Psoas muscle (tissue), 8 donors: Measurements from ENCODE around the gene CCNJ. TPM values are rescaled to one million over a fixed set of nuclear protein-coding genes. Genes with fewer than 3 reads are reported as not detected.

Source experiments
- ATAC-seq, 4 donors: fragments of 200-7000 bp; cut with Tn5 transposase; one replicate each; pipeline ENCODE4 v1.9.1; 2020; ENCODE audit warnings: moderate library complexity in 3 of 4, mild to moderate bottlenecking in 2 of 4
- DNase-seq, 2 donors: peaks; one replicate each; pipeline ENCODE4 v3.0.0-alpha.2; 2020
- H3K27ac ChIP-seq: fragments of 200-600 bp; one replicate; pipeline ENCODE4 v1.8.0; 2022
- H3K27me3 ChIP-seq, 3 donors: fragments of 200-600 bp in 1 of 3; one replicate each; pipeline versions ENCODE4 v1.6.1 to v1.8.0; 2013 to 2022; ENCODE audit warnings: low read length in 2 of 3, mild to moderate bottlenecking in 2 of 3, moderate library complexity in 1 of 3; ENCODE audit not compliant: insufficient read depth in 3 of 3
- H3K36me3 ChIP-seq, 2 donors: fragments of 200-600 bp in 1 of 2; one replicate each; pipeline versions ENCODE4 v1.6.1 to v1.8.0; 2013 to 2022; ENCODE audit warnings: low read depth in 1 of 2, mild to moderate bottlenecking in 1 of 2, moderate library complexity in 1 of 2; ENCODE audit not compliant: insufficient read depth in 1 of 2
- H3K4me1 ChIP-seq: fragments of 200-600 bp; one replicate; pipeline ENCODE4 v1.8.0; 2022
- H3K4me3 ChIP-seq: fragments of 200-600 bp; one replicate; pipeline ENCODE4 v1.8.0; 2022; ENCODE audit warnings: mild to moderate bottlenecking
- H3K9me3 ChIP-seq: fragments of 200-600 bp; one replicate; pipeline ENCODE4 v1.8.0; 2022
- CTCF ChIP-seq: fragments of 200-600 bp; IDR thresholded peaks from one replicate; pipeline ENCODE4 v1.8.0; 2022; ENCODE audit warnings: antibody characterized with exemption
- WGBS, 3 donors: extraction: QIAGEN DNeasy Blood & Tissue Kit; methylation state at CpG; one replicate each; pipeline versions ENCODE4 v1.1.6 to v1.1.7; 2013; 5-methylcytosine and 5-hydroxymethylcytosine counted together
- intact Hi-C, 2 donors: fragments of 100-400 bp; cut with DNase I; formaldehyde crosslinking; loops; one replicate each; pipeline versions ENCODE4 v1.11.0 to v1.14.2; 2022
- polyA plus RNA-seq, 3 donors: library from polyadenylated mRNA; stranded (reverse); fragments of 200-250 nt; gene quantifications; one replicate each; pipeline ENCODE4 v1.2.3, GENCODE V29; 2013
- total RNA-seq, 4 donors: library from RNA; stranded (reverse); fragmentation: NEBNext Ultra II Directional in 2 of 4; extraction: Animal tissue kit (Norgen Biotek cat#: 25700) in 2 of 4; gene quantifications; one replicate each; pipeline versions ENCODE4 v1.2.1 to v1.2.4, GENCODE V29; 2021 to 2023
- donor health status: healthy with polysubstance abuse.
- donor health status: DM: no; HTN: no; CAD: no; lungs with moderate emphysema.
- donor health status: Bipolar disorder and iron deficiency.
- donor health status: healthy.
- donor health status: DM: yes; HTN: yes; CAD: no.
- donor health status: DM: no; HTN: no; CAD: no.
- donor health status: DM: no; HTN: no; CAD: no.
- donor health status: DM: yes; HTN: yes; CAD: no.

The CCNJ gene
- total and polyA plus RNA-seq, 7 donors = 2.0 to 8.4 (median 4.8) TPM

- no peak for DNase-seq
- H3K4me1 ChIP-seq = no peaks in the 10 kb centered on the region
- peaks cover 0 to 15% of the 10 kb centered on the region in 2 donors for H3K36me3 ChIP-seq
- TF ChIP-seq CTCF = no peak
- intact Hi-C loops = no loop called here
- H3K27me3 ChIP-seq = no peaks in the 10 kb centered on the region
- H3K4me3 ChIP-seq = no peak overlapping the region
- no peak overlapping the region for H3K27ac ChIP-seq
- WGBS, 3 donors = 75 to 84% (median 83%) methylated on average over 1 of the region's 1 CpG
- no peaks in the 10 kb centered on the region for H3K9me3 ChIP-seq
- no peak for ATAC-seq
Observed at GRCh38 chr10:96082748-96083147, 39.4 kb downstream of the CCNJ start.

GRCh38 chr10:96089116-96089515 lies 45.7 kb downstream of the CCNJ start:
- ATAC-seq = no peak
- WGBS, 3 donors = 91 to 94% (median 93%) methylated on average over 2 of the region's 2 CpGs
- intact Hi-C loops = no loop called here

GRCh38 chr10:96089670-96090462 lies 46.5 kb downstream of the CCNJ start:
- no peak for TF ChIP-seq CTCF
- H3K4me3 ChIP-seq = peak overlapping the region; percentile 75
- no peaks in the 10 kb centered on the region for H3K9me3 ChIP-seq
- H3K27me3 ChIP-seq = peaks cover 11 to 41% (median 15%) of the 10 kb centered on the region in 3 donors
- DNase-seq (peak; percentile 96), ATAC-seq (peak; percentile 95 to 99 (median 98))
- peaks cover 0 to 6% of the 10 kb centered on the region in 2 donors for H3K36me3 ChIP-seq
- intact Hi-C loops = loop anchor here (1.0 to 5.0 kb wide), 2 partner anchors 40 to 48 kb away; partner anchors contain the start of genes ZNF518A (in 2 of the 2) and CCNJ (in 1 of the 2)
- H3K27ac ChIP-seq = peak overlapping the region; percentile 82
- 3 to 5% (median 4%) methylated on average over 46 to 47 of the region's 47 CpGs for WGBS, 3 donors
- no peaks in the 10 kb centered on the region for H3K4me1 ChIP-seq

More at GRCh38 chr10:96089116-96089515, 45.7 kb downstream of the CCNJ start:
- no peak for DNase-seq
- H3K36me3 ChIP-seq = peaks cover 0 to 9% of the 10 kb centered on the region in 2 donors
- no peaks in the 10 kb centered on the region for H3K9me3 ChIP-seq
- peak overlapping the region; percentile 75 for H3K4me3 ChIP-seq
- no peaks in the 10 kb centered on the region for H3K4me1 ChIP-seq
- H3K27me3 ChIP-seq = peaks cover 11 to 35% (median 15%) of the 10 kb centered on the region in 3 donors
- no peak for TF ChIP-seq CTCF
- no peak overlapping the region for H3K27ac ChIP-seq

- peaks cover 11 to 47% (median 18%) of the 10 kb centered on the region in 3 donors for H3K27me3 ChIP-seq
- H3K36me3 ChIP-seq = peaks cover 0 to 6% of the 10 kb centered on the region in 2 donors
- H3K27ac ChIP-seq = peak overlapping the region; percentile 82
- 73 to 80% (median 75%) methylated on average over 9 of the region's 9 CpGs for WGBS, 3 donors
- no peaks in the 10 kb centered on the region for H3K4me1 ChIP-seq
- TF ChIP-seq CTCF = no peak
- ATAC-seq (peak in 1 of 4 donors; percentile 9), DNase-seq (no peak)
- intact Hi-C loops = loop anchor here (1.0 to 5.0 kb wide), 2 partner anchors 40 to 48 kb away; partner anchors contain the start of genes ZNF518A (in 2 of the 2) and CCNJ (in 1 of the 2)
- peak overlapping the region; percentile 75 for H3K4me3 ChIP-seq
- H3K9me3 ChIP-seq = no peaks in the 10 kb centered on the region
Observed at GRCh38 chr10:96090463-96090800, 47.0 kb downstream of the CCNJ start.
